CD1c-positive myeloid dendritic cell (primary cell): ENCODE results near the gene MYOZ3.

Experiments used
- DNase-seq: peaks from one replicate; pipeline ENCODE4 v3.0.0-alpha.2; 2016; ENCODE audit errors: extremely low spot score

MYOZ3 gene

GRCh38 chr5:150700594-150701377 lies 39.7 kb downstream of the MYOZ3 start, which contains the start of gene RBM22:
Gene RBM22 (minus strand): TSS chr5:150701062. CDS start chr5:150700985, 77 bp downstream.
- peak; percentile 95 for DNase-seq

- peak; percentile 64 for DNase-seq
These were observed 42.7 kb downstream of the MYOZ3 start for GRCh38 chr5:150703762-150704161.

GRCh38 chr5:150706776-150707390 lies 45.8 kb downstream of the MYOZ3 start:
- no peak for DNase-seq

GRCh38 chr5:150710165-150710564 lies 49.1 kb downstream of the MYOZ3 start:
- DNase-seq = no peak

GRCh38 chr5:150723845-150724244 lies 62.8 kb downstream of the MYOZ3 start:
- no peak for DNase-seq
